Measurements from ENCODE around the gene PAPLN. TPM values are rescaled to one million over a fixed set of nuclear protein-coding genes. Genes with fewer than 3 reads are reported as not detected.

PAPLN gene
- total RNA-seq, 1 donor from 2014 or later = 12.7 TPM

GRCh38 chr14:73230051-73230450, 7.3 kb upstream of the PAPLN start:
- no peak for TF ChIP-seq CTCF (conservative IDR thresholded peaks at IDR 0.05; ENCODE audit: low read depth, low read length)
- no peak overlapping the region for H3K4me3 ChIP-seq (ENCODE audit: low read depth, low read length)
- DNase-seq (ENCODE audit: low read depth) = no peak

GRCh38 chr14:73231981-73232851, 5.1 kb upstream of the PAPLN start:
- no peak for DNase-seq (ENCODE audit: low read depth)
- H3K4me3 ChIP-seq (ENCODE audit: low read depth, low read length) = no peak overlapping the region
- peak; percentile 47 for TF ChIP-seq CTCF (conservative IDR thresholded peaks at IDR 0.05; ENCODE audit: low read depth, low read length)

- DNase-seq (ENCODE audit: low read depth) = no peak
- TF ChIP-seq CTCF (conservative IDR thresholded peaks at IDR 0.05; ENCODE audit: low read depth, low read length) = no peak
- H3K4me3 ChIP-seq (ENCODE audit: low read depth, low read length) = no peak overlapping the region
Measured at GRCh38 chr14:73232984-73233383, 4.3 kb upstream of the PAPLN start.

GRCh38 chr14:73233564-73233963, 3.7 kb upstream of the PAPLN start:
- no peak overlapping the region for H3K4me3 ChIP-seq (ENCODE audit: low read depth, low read length)
- no peak for TF ChIP-seq CTCF (conservative IDR thresholded peaks at IDR 0.05; ENCODE audit: low read depth, low read length)
- DNase-seq (ENCODE audit: low read depth) = no peak

GRCh38 chr14:73234029-73234428, 3.3 kb upstream of the PAPLN start:
- no peak for TF ChIP-seq CTCF (conservative IDR thresholded peaks at IDR 0.05; ENCODE audit: low read depth, low read length)
- no peak for DNase-seq (ENCODE audit: low read depth)
- H3K4me3 ChIP-seq (ENCODE audit: low read depth, low read length) = no peak overlapping the region

- TF ChIP-seq CTCF (conservative IDR thresholded peaks at IDR 0.05; ENCODE audit: low read depth, low read length) = no peak
- DNase-seq (ENCODE audit: low read depth) = no peak
- H3K4me3 ChIP-seq (ENCODE audit: low read depth, low read length) = no peak overlapping the region
Measured at GRCh38 chr14:73234586-73235394, 2.5 kb upstream of the PAPLN start.

Measured in epithelial cell of proximal tubule (primary cell).